ENCODE data around the gene TXNIP.

The TXNIP gene

DNA sequence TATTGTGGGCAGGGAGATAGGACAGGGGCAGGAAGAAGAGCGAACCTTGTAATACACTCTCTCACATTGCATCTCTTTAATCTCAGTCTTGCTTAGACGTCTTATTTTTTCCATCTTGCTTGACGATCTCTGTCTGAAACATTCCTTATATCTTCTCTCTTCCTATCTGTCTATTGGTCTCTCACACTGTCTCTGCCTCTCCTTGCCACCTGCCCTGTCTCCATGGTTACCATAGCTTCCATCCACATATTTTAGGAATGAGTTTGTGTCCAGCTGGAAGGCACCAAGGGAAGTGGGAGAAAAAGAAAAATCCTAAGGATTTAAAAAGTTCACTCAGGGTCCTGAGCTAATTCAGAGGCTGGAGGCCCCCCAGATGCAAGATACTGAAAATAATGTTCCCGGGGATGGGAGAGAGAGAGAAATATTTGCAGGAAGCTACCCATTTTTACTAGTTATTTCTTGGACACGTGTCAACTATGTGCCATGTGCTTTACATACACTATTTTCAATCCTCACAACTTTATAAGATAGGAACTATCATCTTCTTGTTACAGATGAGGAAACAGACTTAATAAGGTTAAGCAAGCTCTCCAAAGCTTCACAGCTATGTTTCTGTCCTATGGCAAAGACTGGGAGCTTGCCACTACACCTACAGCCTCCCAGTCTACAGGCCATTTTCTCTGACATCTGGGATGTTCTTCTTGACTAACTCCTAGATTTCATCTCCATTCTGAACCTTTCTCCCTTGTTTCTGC, 32.9 kb downstream of the TXNIP start:
- H3K36me3 Mint-ChIP-seq = peaks cover 7% of the 10 kb centered on the region
- no peaks in the 10 kb centered on the region for H3K27me3 Mint-ChIP-seq
- H3K4me1 Mint-ChIP-seq = peaks cover 67% of the 10 kb centered on the region
- peaks cover 5% of the 10 kb centered on the region for H3K9me3 Mint-ChIP-seq
- peak overlapping the region; percentile 92 for H3K4me3 Mint-ChIP-seq
- H3K27ac Mint-ChIP-seq = peak overlapping the region; percentile 95

DNA sequence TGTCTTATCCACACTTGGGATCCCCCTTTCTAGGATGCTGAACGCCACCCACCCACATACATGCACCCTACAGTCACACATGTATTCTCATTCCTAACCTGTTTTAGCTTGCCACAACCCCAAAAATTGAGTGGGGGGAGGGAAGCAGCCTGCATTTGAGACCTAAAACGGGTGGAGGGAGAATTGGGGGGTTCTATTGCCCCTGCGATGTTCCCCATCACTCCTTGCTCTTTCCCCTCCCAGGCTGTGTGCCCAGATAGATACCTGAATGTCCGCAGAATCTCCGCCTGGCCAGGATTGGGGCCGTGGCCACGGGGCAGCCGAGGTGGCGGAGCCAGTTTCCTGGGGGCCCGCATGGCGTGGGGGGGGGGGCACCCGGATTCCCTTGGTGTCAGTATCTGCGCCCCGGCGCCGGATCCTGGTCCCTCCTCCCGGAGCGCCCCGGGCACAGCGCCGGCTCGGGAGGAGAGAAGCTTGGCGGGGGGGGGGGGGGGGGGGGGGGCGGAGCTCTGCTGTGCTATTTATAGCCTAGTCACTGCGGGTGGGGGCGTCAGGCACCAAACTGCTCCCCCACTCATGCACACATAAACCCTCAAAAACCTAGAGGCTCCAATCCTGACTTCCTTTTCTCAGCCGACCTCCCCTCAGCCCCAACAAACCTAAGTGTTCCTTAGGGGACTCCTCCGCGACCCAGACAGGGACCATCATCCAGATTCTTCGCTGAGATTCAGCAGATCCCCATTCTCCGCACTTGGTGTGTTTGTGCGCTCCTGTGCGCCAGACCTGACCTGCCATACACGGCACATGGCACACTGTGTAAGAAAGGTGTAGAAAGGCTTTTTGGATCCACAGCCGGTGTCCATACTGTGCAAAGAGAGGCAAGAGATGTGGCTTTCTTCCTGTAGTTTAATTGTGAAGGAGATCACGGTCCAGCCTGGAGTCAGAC, 33.9 kb downstream of the TXNIP start:
- Mint-ChIP-seq H3K9me3 (peaks cover 1% of the 10 kb centered on the region), H3K27ac (peak overlapping the region; percentile 95), H3K36me3 (peaks cover 2% of the 10 kb centered on the region), H3K27me3 (no peaks in the 10 kb centered on the region), H3K4me1 (peaks cover 63% of the 10 kb centered on the region), H3K4me3 (peak overlapping the region; percentile 92)

DNA sequence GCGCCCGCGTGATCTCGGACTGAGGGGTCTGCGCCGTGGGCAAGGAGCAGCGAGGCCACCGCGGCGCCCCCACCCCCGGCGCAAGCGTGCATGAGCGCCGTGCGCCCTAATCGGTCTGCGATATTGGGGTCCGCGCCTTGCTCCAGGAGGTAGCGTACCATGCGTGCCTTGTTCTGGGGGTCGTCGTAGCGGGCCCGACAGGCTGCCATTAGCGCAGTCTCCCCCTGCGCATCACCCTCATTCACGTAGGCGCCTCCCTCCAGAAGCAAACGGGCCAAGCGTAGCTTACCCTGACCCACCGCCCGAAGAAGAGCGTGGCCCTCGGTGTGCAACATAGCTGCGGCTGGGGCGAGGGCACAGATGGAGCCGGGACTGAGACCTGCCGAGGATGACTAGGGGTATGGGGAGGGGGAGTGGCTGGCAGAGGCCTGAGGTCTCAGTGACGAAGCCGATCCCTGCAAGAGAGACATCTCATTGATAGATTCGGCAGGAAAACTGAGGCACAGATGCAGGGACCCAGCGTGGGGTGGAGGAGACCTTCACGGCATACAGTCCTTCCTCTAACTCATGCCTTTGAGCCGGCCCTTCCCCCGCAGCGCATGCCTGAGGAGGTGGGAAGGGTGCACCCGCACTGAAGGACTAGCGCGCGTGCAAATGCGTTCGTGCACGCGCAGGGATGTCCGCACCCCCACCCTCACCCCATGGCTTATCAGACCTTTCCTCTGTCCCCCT, 34.8 kb downstream of the TXNIP start:
- no peaks in the 10 kb centered on the region for H3K36me3 Mint-ChIP-seq

DNA sequence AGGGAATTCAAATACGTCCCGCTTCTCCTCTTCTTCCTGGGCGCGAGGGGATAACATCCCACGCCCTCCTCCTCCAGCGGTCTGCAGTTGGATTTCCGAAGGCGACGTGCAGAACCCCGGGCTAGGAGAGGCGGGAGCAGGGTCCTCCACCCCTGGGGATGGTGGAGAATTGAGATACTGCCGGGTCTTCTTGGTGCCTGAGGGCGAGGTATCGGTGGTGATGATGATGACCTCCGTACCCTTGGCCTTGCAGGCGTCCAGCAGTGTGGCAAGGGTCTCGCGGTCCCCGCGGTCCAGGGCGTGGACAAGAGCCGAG, 35.3 kb downstream of the TXNIP start:
- peak overlapping the region; percentile 85 for H3K4me3 Mint-ChIP-seq
- H3K9me3 Mint-ChIP-seq = no peaks in the 10 kb centered on the region
- H3K4me1 Mint-ChIP-seq = peaks cover 64% of the 10 kb centered on the region
- H3K36me3 Mint-ChIP-seq = no peaks in the 10 kb centered on the region
- H3K27ac Mint-ChIP-seq = peak overlapping the region; percentile 60
- no peaks in the 10 kb centered on the region for H3K27me3 Mint-ChIP-seq

More for the DNA sequence above, 34.8 kb downstream of the TXNIP start:
- peak overlapping the region; percentile 85 for H3K4me3 Mint-ChIP-seq
- H3K27me3 Mint-ChIP-seq = no peaks in the 10 kb centered on the region
- H3K27ac Mint-ChIP-seq = peak overlapping the region; percentile 61
- no peaks in the 10 kb centered on the region for H3K9me3 Mint-ChIP-seq
- H3K4me1 Mint-ChIP-seq = peaks cover 59% of the 10 kb centered on the region

DNA sequence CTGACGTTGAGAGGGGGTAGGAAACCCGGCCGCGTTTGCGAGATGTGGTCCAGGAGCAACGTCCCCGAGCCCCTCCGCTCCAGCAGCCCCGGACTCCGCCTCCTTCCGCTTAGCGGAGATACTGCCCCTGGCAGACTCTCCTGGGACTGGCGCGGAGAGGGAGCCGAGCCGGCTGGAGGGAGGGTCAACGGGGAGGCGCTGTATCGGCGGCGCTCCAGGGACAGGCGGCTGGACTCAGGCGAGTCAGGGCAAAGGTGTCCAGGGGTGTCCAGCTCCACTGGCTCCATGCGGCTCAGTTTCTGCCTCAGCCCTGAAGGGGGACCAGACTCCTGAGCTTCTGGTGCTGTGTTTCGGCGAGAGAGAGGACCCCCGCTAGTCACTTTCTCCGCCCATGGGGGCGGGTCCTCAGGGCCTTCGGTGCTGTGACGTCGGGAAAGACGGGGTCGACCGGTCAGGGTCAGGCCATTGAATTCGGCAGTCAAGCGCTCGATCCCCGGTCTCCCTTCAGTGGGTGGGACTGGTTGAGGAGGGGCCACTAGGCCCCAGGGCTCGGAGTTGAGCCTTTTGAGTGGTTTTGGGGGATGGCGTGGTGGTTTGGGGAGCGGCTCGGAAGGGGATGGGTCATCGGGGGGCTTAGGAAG, 35.8 kb downstream of the TXNIP start:
- peak overlapping the region; percentile 85 for H3K4me3 Mint-ChIP-seq
- no peaks in the 10 kb centered on the region for H3K36me3 Mint-ChIP-seq
- H3K9me3 Mint-ChIP-seq = no peaks in the 10 kb centered on the region
- peaks cover 67% of the 10 kb centered on the region for H3K4me1 Mint-ChIP-seq
- no peaks in the 10 kb centered on the region for H3K27me3 Mint-ChIP-seq
- peak overlapping the region; percentile 60 for H3K27ac Mint-ChIP-seq

DNA sequence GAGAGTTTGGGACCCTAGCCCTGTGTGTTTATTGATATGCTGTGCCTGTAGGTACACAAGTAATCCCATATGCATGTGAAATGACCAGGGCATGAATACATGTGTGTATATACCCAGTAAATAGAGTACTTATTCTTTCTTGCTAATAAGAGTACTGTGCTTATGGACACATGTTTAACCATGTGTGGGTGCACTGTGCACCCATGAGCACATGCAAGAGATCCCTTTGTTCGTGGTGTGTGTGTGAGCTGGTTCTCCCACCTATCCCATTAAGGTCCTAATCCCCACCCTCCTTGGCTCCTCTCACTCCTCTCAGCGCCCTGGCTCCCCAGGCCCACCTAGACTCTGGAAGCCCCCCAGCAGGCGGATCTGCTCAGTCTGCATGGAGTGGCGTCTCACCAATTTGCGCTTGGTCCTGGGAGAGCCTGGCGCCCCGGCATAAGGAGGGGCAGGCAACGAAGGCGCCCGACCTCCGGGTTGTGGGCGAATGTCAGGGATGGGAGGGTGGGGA, 36.4 kb downstream of the TXNIP start:
- no peaks in the 10 kb centered on the region for H3K27me3 Mint-ChIP-seq
- H3K9me3 Mint-ChIP-seq = no peaks in the 10 kb centered on the region
- H3K4me1 Mint-ChIP-seq = peaks cover 67% of the 10 kb centered on the region
- H3K4me3 Mint-ChIP-seq = peak overlapping the region; percentile 85
- H3K27ac Mint-ChIP-seq = peak overlapping the region; percentile 85
- no peaks in the 10 kb centered on the region for H3K36me3 Mint-ChIP-seq

DNA sequence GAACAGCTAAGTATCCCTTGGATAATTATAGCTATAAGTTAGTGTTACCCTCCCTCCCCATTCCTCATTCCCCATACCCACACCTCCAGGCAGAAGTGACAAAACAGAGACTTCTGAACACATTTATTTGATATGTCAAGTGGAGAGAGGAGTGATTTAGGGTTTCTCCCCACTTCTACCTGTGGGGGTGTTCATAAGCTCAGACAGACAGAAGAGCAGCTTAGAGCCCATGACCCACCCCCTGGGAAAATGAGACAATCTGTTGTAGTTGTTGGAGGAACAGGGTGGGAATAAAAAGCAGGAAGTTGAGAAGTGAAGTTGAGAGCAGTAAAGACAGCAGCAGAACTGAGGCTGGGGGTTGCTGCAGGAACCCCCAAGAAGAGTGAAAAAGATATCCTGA, 37.0 kb downstream of the TXNIP start:
- H3K27ac Mint-ChIP-seq = peak overlapping the region; percentile 85
- peaks cover 73% of the 10 kb centered on the region for H3K4me1 Mint-ChIP-seq
- H3K4me3 Mint-ChIP-seq = peak overlapping the region; percentile 85
- no peaks in the 10 kb centered on the region for H3K27me3 Mint-ChIP-seq
- H3K36me3 Mint-ChIP-seq = no peaks in the 10 kb centered on the region
- H3K9me3 Mint-ChIP-seq = no peaks in the 10 kb centered on the region

DNA sequence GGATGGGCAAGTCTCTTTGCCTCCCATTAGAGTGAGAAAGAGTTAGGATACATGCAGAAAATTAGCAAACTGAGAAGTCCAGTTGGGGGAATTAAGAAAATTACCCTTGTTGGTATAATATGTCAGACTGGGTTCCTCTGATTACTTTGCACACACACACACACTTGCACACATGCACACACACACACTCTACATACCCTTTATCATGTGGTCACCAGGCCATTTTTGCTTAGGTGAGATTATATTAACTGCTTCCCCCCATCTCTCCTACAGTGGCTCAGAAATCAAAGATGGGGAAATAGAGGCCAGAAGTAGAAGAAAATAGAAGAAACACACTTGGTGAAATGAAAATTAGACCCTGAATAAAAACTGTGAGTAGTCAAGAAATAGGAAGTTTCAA, 37.6 kb downstream of the TXNIP start:
- no peaks in the 10 kb centered on the region for H3K36me3 Mint-ChIP-seq
- peak overlapping the region; percentile 6 for H3K27ac Mint-ChIP-seq
- peaks cover 75% of the 10 kb centered on the region for H3K4me1 Mint-ChIP-seq
- H3K27me3 Mint-ChIP-seq = no peaks in the 10 kb centered on the region
- H3K9me3 Mint-ChIP-seq = no peaks in the 10 kb centered on the region
- H3K4me3 Mint-ChIP-seq = peak overlapping the region; percentile 85

DNA sequence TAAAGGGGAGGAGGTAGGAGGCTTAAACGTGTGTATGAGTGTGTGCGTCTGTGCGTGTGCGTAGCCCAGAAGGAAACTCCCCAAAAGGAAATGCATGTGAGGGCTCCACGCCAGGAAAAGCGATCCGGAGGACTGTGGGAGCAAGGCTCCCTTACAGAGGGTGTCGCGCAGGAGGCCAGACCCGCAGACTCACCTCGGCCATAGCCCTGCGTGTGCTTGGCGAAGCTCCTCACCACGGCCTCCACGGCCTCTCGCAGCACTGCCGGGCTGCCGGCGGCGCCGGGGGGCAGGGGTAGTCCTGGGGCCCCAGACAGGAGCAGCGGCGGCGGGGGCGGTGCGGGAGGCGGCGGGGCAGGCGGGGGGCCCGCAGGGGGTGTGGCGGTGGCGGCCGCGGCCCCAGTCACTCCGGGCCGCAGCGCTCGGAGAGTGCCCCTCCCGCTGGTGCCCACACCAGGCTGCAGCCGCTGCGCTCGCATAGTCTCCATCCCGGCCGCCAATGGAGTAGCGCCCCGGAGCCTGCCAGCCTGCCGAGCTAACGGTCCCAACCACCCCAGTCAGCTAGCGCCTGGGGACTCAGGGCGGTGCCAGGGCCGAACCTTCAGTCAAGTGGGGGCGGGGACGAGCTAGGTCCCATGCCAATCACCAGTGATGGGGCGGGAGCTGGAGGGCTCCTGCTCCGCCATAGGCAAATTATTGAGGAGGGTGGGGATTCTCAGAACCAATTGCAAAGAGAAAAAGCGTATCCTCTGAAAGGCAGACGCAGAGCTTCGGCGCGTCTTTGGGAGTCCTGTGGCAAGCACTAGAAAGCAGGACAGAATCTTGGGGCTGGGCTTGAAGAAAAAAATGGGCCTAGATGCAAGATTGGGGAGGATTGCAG, 38.7 kb downstream of the TXNIP start, which contains the start of gene LIX1L:
TSS of gene LIX1L (minus strand) at position 575 of the 877 bp plus-strand sequence. CDS start at position 485, 90 bp downstream.
- H3K36me3 Mint-ChIP-seq = no peaks in the 10 kb centered on the region
- no peaks in the 10 kb centered on the region for H3K9me3 Mint-ChIP-seq
- peaks cover 72% of the 10 kb centered on the region for H3K4me1 Mint-ChIP-seq

DNA sequence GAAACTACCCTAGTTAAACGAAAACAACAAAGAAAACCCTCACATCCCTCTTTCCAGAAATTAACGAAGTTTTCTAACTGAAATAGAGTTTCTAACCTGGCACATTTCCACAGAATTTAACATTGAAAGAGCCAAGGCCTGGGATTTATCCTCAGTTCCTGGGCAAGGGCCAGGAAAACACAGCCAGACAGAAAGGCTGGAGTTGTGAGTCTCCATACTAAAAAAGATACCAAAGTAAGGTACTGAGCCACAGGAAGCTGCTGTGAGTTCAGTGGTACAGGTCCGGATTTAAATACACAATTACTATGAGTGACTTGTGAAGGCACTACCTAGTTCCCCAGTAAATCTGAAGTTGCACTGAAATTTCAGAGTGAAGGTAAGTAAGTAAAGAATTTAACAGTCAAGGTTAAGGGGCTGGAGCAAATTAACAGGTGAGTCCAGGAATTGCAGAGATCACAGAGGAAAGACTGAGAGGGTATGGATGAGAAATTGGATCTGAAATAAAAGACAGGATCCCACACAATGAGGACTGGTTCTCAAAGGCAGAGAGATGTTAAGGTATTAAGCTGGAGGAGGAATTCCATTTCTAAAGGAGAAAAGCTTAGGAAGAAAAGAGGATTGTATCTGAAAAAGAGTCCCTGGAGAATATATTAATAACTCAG, 39.5 kb downstream of the TXNIP start:
- Mint-ChIP-seq H3K9me3 (no peaks in the 10 kb centered on the region), H3K4me1 (peaks cover 74% of the 10 kb centered on the region), H3K36me3 (no peaks in the 10 kb centered on the region), H3K27ac (peak overlapping the region; percentile 97), H3K4me3 (peak overlapping the region; percentile 96), H3K27me3 (no peaks in the 10 kb centered on the region)

More for the DNA sequence above, 38.7 kb downstream of the TXNIP start, which contains the start of gene LIX1L:
- H3K27ac Mint-ChIP-seq = peak within 1 kb of the TSS; percentile 97
- H3K4me3 Mint-ChIP-seq = peak within 1 kb of the TSS; percentile 96
- no peaks in the 10 kb centered on the region for H3K27me3 Mint-ChIP-seq

DNA sequence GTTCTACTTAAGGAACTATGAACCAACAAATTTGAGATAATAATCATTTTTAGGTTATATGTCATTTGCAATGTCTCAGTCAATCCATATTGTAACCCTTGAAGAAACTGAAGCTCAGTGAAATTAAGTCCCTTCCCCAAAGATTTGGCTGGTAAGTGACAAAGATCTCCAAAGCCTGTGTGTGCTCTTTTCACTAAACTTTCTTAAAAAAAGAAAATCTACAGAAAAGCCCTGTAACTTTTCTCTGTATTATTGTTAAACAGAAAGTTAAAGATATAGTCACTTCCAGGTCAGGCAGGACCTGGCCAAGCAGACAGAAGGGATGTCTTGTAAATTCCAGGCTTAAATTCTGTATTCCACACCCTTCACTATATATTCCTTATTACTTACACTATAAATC, 40.0 kb downstream of the TXNIP start:
- Mint-ChIP-seq H3K4me1 (peaks cover 75% of the 10 kb centered on the region), H3K36me3 (no peaks in the 10 kb centered on the region), H3K27ac (peak overlapping the region; percentile 97), H3K27me3 (no peaks in the 10 kb centered on the region), H3K4me3 (peak overlapping the region; percentile 96), H3K9me3 (no peaks in the 10 kb centered on the region)

DNA sequence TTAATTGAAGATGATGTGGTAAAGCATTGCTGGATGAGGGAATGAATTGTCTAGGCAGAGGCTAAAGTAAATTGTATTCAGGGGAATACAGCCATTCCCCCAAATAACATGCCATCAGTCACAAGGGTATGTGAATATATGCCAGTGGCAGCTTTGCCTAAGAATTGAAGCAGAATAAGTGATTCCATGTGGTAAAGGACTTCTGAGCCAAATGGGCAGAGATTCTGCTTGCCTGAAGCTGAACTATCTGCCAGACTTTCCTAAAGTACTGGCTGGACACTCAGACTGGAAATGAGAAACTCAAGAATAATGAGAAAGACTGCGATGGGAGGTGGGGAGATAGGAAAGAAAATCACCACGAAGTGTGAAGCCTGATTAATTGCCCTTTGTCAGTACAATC, 40.9 kb downstream of the TXNIP start:
- H3K9me3 Mint-ChIP-seq = no peaks in the 10 kb centered on the region
- no peaks in the 10 kb centered on the region for H3K36me3 Mint-ChIP-seq
- no peaks in the 10 kb centered on the region for H3K27me3 Mint-ChIP-seq
- H3K4me3 Mint-ChIP-seq = peak overlapping the region; percentile 96
- H3K27ac Mint-ChIP-seq = peak overlapping the region; percentile 6
- H3K4me1 Mint-ChIP-seq = peaks cover 80% of the 10 kb centered on the region

DNA sequence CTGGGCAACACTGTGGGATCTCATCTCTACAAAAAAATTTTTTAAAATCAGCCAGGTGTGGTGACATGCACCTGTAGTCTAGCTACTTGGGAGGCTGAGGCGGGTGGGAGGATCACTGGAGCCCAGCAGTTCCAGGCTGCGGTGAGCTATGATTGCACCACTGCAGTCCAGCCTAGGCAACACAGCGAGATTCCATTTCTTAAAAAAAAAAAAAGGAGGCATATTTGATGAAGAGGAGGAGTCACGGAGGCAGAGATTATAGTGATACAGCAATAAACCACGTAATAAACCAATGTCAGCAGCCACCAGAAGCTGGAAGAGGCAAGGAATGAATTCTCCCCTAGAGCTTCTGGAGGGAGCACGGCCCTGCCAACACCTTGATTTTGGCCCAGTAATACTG, 42.5 kb downstream of the TXNIP start:
- no peak overlapping the region for H3K27ac Mint-ChIP-seq
- H3K4me3 Mint-ChIP-seq = no peak overlapping the region
- H3K4me1 Mint-ChIP-seq = peaks cover 80% of the 10 kb centered on the region
- H3K9me3 Mint-ChIP-seq = no peaks in the 10 kb centered on the region
- H3K36me3 Mint-ChIP-seq = peaks cover 3% of the 10 kb centered on the region
- no peaks in the 10 kb centered on the region for H3K27me3 Mint-ChIP-seq

DNA sequence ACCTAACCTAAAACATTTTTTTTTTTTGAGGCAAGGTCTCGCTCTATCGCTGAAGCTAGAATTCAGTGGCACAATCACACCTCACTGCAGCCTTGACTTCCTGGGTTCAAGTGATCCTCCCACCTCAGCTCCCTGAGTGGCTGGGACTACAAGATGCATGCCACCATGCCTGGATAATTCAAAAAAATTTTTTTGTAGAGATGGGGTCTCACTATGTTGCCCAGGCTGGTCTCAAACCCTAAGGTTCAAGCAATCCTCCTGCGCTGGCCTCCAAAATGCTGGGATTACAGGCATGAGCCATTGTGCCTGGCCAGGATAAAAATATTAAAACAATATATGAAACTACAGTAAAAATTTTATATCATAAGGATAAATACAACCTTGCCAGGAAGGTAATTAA, 43.5 kb downstream of the TXNIP start:
- peaks cover 6% of the 10 kb centered on the region for H3K36me3 Mint-ChIP-seq
- no peaks in the 10 kb centered on the region for H3K9me3 Mint-ChIP-seq
- H3K4me3 Mint-ChIP-seq = no peak overlapping the region
- no peaks in the 10 kb centered on the region for H3K27me3 Mint-ChIP-seq
- H3K27ac Mint-ChIP-seq = no peak overlapping the region
- H3K4me1 Mint-ChIP-seq = peaks cover 80% of the 10 kb centered on the region

Data from activated naive CD4-positive, alpha-beta T cell treated with anti-CD3 and anti-CD28 coated beads, Interleukin-2, amount 50 U/mL, for 24 hours (primary cell).